ENCODE measurements around the gene HECW1.

The HECW1 gene

DNA sequence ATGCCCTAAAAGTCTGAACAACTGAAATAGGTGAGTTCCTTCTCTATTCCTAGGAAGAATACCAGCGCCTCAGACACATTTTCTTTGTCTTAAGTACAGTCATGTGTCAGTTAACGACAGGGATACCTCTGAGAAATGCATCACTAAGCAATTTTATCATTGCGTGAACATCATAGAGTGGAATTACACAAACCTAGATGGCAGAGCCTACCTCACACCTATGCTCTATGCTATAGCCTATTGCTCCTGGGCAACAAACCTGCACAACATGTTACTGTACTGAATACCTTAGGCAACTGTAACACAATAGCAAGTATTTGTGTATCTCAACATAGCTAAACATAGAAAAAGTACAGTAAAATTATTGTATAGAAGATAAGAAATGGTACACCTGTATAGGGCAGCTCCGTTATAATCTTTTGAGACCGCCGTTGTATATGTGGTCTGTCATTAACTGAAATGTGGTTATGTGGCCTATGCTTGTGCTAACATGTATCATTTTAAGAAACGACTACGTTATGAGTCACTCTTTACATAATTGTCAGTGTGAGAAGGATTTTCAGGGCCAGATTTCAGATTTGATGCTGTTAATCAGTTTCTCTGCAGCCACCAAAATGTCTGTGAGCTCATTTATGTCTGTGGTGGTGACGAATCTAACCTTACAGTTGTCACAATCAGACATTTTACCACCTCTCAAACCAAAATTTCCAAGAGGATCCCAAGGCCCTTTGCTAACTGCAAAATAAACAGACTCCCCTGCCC is 404.3 kb downstream of the HECW1 start:
- peak; percentile 6 for DNase-seq

GRCh38 chr7:43517464-43517863 is 405.0 kb downstream of the HECW1 start:
- no peak for DNase-seq

DNA sequence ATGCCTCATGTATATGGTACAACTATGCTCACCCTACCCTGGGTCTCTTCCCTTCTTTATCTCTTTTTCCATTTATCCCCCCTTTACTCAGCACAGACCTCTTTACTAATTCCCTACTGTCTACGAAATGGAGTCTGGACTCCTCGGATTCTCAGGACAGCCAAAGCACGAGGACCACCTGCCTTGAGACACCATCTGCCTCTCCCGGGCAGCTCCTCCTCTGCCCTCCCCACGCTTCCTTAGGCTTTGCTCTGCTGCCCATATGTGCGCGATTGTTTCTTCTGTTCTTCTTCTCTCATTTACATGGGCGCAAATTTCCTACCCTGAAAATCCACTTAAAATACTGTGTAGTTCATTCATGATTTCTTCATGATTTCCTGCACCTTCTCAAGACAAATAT is 407.8 kb downstream of the HECW1 start:
- DNase-seq: no peak

- DNase-seq: no peak
Observed at GRCh38 chr7:43522406-43523156, 410.1 kb downstream of the HECW1 start.

DNA sequence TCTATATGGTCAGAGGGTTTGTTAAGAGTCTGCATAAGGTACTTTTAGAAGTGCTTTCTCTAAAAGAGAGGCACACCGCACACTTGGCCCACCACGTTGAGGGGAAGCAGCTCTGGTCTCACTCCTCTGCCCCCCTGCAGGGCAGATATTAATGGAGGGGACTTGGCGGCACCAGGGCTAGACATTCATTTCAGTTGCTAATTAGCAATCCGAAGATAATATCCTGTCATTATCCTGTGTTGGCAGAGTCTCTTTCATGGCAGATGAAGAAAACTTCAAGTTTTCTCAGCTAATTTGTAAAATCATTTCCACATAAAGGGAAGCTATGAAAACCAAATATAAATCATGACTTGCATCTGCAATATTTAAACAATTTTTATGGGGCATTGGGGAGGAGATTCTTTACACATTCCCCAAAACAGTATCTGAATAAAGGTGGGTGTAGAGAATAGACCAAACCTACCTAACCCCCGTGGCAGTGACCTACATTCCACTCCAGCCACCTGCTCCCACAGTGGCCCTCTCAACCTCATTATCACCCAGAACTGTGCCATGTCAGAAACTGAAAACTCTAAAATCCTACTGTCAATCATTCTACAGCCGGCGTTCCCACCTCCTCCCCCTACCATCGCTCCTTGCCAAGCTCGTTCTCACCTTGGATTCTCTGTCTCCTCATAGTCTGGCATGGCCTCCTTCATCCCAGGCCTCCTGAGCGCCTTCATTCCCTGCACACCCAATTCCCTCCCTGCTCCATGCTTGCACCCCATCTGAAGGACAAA is 416.3 kb downstream of the HECW1 start:
- no peak for DNase-seq

- no peak for DNase-seq
Observed at GRCh38 chr7:43530553-43531410, 418.3 kb downstream of the HECW1 start.

DNA sequence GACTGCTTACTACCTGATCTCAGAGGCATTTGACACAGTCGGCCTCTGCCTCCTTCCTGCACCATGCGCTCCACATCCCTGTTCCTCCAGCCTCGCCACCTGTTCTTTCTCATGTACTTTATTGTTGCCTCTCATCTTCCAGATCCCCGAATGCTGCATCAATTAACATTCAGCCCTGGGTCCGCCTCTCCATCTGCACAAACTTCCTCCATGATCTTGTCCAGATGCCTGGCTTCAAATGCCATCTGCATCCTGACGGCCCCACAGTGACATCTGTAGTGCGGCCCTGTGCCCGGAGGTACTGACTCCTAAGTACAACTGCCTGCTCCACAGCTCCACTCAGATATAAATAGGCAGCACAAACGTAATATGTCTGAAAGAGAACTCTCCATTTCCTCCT is 419.3 kb downstream of the HECW1 start:
- DNase-seq: no peak

- no peak for DNase-seq
Observed at GRCh38 chr7:43533801-43534479, 421.5 kb downstream of the HECW1 start.

GRCh38 chr7:43535031-43535451 is 422.6 kb downstream of the HECW1 start:
- no peak for DNase-seq

DNA sequence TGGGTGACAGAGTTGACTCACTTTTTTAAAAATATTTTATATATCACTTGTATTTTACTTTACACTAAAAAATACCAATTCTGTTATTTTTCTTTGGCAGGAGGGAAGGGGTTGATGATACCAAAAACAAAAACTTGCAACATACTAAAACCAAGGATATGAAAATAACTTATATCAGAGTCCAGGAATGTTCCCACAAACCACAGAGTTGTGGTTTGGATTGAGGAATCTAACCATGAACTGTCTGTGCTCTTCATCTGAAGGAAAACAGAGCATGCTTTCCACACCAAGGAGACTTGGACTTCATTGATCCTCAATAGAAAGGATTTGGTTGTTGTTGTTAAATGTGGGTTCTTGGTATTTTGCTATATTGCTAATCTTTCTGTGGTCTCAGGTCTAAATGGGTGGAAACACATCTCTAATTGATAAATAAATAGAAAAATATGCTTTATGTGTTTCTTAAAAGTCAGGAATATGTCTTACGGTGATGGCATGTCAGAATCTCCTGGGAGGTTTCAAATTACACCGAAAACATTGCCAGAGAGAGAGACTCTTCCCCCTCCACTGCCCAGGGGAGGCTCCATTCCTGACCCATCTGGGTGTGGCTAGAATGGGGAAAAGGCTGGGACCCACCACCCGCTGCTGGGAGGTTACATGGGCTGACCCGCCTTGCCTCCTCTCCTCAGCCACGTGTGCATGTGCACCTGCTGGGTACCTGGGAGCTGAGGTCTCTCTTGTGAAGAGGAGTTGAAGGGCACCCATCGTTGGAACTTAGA is 423.6 kb downstream of the HECW1 start:
- no peak for DNase-seq

- no peak for DNase-seq
Observed at GRCh38 chr7:43536773-43537172, 424.3 kb downstream of the HECW1 start.

GRCh38 chr7:43537765-43538403 is 425.4 kb downstream of the HECW1 start:
- no peak for DNase-seq

DNA sequence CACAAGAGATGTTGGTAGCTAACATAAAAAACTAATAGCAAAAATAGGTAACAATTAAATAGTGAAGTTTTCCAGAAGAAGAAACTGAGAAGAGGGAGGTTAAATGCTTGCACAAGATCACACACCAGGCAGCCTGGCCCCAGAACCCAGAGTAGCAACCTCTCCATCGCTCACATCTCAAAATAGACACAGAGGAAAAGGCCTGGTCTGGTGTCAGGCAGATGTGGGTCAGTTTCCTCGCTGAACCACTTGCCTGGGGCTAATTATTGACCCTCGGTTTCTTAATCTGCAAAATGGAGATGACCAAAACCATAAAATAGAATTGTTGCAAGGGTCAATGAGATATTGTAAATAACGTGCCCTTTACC is 425.9 kb downstream of the HECW1 start:
- no peak for DNase-seq

DNA sequence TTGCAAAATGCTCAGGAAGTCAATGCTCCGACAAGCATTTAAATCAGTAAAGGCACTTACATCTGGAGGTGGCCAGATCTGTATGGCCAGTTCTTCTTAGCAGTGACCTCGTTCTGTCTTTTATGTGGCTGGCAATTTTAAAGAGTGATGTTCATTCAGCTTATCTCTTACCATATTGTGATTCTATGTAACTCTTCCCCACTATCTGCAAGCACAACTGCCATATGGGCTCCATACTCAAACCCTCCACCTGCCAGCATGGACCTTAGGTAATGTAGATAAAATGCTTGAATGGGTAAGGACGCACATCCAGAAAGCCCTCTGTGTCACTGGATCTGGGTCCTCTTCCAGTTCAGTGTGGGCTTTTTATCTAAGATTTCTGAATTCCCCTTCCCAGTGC is 428.0 kb downstream of the HECW1 start:
- no peak for DNase-seq

DNA sequence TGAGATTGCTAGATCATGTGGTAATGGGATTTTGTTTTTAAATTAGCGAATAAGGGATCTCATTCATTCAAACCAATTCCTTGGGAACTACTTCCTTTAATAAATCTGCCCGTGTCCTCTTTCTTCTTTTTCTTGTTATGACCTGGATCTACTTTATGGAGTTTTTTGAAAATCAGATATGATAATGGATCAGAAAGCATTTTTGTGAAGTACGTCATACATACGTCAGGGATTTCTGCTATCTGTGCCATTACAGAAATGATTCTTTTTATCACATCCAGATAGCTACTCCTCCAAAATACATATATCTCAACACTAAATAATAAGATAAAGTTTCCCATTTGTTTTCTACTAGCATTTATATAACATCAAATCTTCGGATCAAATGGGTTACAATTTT is 430.3 kb downstream of the HECW1 start:
- DNase-seq: no peak

GRCh38 chr7:43546231-43546630 is 433.8 kb downstream of the HECW1 start:
- no peak for DNase-seq

GRCh38 chr7:43550427-43550826 is 438.0 kb downstream of the HECW1 start:
- no peak for DNase-seq

DNA sequence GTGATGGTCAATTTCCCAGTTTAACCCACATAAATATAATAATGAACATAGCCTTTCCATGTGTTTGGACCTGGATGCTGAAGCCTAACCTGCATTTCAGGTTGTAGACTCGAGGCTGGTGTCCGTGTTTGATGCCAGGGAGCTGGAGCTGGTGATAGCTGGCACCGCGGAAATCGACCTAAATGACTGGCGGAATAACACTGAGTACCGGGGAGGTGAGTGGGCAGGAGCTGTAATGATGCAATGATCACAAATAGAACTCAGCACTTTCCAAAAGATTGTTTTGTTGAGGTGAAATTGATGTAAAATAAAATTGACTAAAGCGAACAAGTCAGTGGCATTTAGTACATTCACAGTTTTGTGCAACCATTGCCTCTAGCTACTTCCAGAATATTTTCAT is 439.7 kb downstream of the HECW1 start:
- DNase-seq: no peak

GRCh38 chr7:43553999-43554398 is 441.6 kb downstream of the HECW1 start:
- no peak for DNase-seq

DNA sequence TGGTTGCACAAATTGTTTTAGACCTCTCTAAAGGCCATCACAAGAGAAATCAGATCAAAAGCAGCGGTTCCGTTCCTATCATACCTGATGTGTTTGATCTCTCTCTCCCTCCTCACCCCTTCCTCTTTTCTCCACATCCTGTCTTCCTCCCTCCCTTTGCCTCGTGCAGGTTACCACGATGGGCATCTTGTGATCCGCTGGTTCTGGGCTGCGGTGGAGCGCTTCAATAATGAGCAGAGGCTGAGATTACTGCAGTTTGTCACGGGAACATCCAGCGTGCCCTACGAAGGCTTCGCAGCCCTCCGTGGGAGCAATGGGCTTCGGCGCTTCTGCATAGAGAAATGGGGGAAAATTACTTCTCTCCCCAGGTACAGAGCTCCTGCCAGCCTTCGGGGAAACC is 442.0 kb downstream of the HECW1 start:
- peak; percentile 7 for DNase-seq

All from CD4-positive, alpha-beta T cell treated with Interleukin-21 for 1 hour (primary cell).